Measurements from ENCODE around the gene SLC9A1.

GRCh38 chr1:27141266-27142003 is 13.5 kb downstream of the SLC9A1 start:
- no peak for TF ChIP-seq GABPA (IDR thresholded peaks at IDR 0.05; ENCODE audit: low read depth)
- no peak for TF ChIP-seq ESRRA (IDR thresholded peaks at IDR 0.05; ENCODE audit: low read length)
- no peak for TF ChIP-seq NFXL1 (IDR thresholded peaks at IDR 0.05; ENCODE audit: borderline replicate concordance)
- no peak for TF ChIP-seq CTCF (IDR thresholded peaks at IDR 0.05 in 2 of 3, conservative IDR thresholded peaks at IDR 0.05 in 1 of 3; ENCODE audit: control insufficient read depth in 2 of 3, extremely low read depth in 1 of 3, insufficient read depth in 1 of 3, low read depth in 3 of 3, low read length in 3 of 3)
- TF ChIP-seq EP300 (IDR thresholded peaks at IDR 0.05; ENCODE audit: borderline replicate concordance in 1 of 2, control insufficient read depth in 1 of 2, low read depth in 2 of 2, low read length in 2 of 2), result no peak
- TF ChIP-seq EED (IDR thresholded peaks at IDR 0.05; ENCODE audit: low read depth), result no peak
- no peak for TF ChIP-seq EZH2 (IDR thresholded peaks at IDR 0.05; ENCODE audit: borderline replicate concordance, control insufficient read depth, low read depth, low read length)

Measured in GM12878 (cell line).